Measurements from ENCODE around the gene CEBPA. TPM values are rescaled to one million over a fixed set of nuclear protein-coding genes. Genes with fewer than 3 reads are reported as not detected.

The CEBPA gene
- total and polyA plus RNA-seq, 2 experiments from 2014 or later = 103 to 151 TPM

GRCh38 chr19:33329736-33330135 is 27.4 kb upstream of the CEBPA start:
- Histone ChIP-seq H3K79me2 (no peaks in the 10 kb centered on the region), H3K36me3 (replicated peaks; ENCODE audit: insufficient read depth, low read depth) (no peaks in the 10 kb centered on the region), H2AFZ (no peak overlapping the region), H3K4me3 (no peak overlapping the region), H3K4me1 (ENCODE audit: insufficient read depth) (peaks cover 8% of the 10 kb centered on the region), H3K9me2 (replicated peaks; ENCODE audit: insufficient read depth) (no peaks in the 10 kb centered on the region), H3K4me2 (no peak overlapping the region), H3K9me3 (ENCODE audit: low read depth) (no peaks in the 10 kb centered on the region), H3K27me3 (no peaks in the 10 kb centered on the region), H4K20me1 (ENCODE audit: insufficient read depth, poor library complexity, severe bottlenecking) (no peaks in the 10 kb centered on the region), H3K27ac (no peak overlapping the region)
- DNase-seq (ENCODE audit: low spot score) = no peak
- WGBS (ENCODE audit: low lambda C conversion rate, missing lambda C conversion rate) = 83% methylated on average over 4 of the region's 4 CpGs
- TF ChIP-seq EZH2phosphoT487 (IDR thresholded peaks at IDR 0.05; ENCODE audit: low read depth, severe bottlenecking, unreplicated experiment) (no peak), CTCF (IDR thresholded peaks at IDR 0.05; ENCODE audit: poor library complexity) (no peak)

GRCh38 chr19:33329060-33329459 is 26.7 kb upstream of the CEBPA start:
- no peaks in the 10 kb centered on the region for H3K27me3 ChIP-seq
- no peaks in the 10 kb centered on the region for H4K20me1 ChIP-seq (ENCODE audit: insufficient read depth, poor library complexity, severe bottlenecking)
- no peak overlapping the region for H2AFZ ChIP-seq
- no peaks in the 10 kb centered on the region for H3K9me3 ChIP-seq (ENCODE audit: low read depth)
- TF ChIP-seq CTCF (IDR thresholded peaks at IDR 0.05; ENCODE audit: poor library complexity) (no peak), EZH2phosphoT487 (IDR thresholded peaks at IDR 0.05; ENCODE audit: low read depth, severe bottlenecking, unreplicated experiment) (no peak), EZH2 (IDR thresholded peaks at IDR 0.05; ENCODE audit: borderline replicate concordance) (no peak)
- WGBS (ENCODE audit: low lambda C conversion rate, missing lambda C conversion rate) = 75% methylated on average over 8 of the region's 8 CpGs
- no peaks in the 10 kb centered on the region for H3K36me3 ChIP-seq (replicated peaks; ENCODE audit: insufficient read depth, low read depth)
- H3K4me2 ChIP-seq = no peak overlapping the region
- no peaks in the 10 kb centered on the region for H3K9me2 ChIP-seq (replicated peaks; ENCODE audit: insufficient read depth)
- no peak overlapping the region for H3K27ac ChIP-seq
- no peak for DNase-seq (ENCODE audit: low spot score)
- no peak overlapping the region for H3K4me3 ChIP-seq
- H3K79me2 ChIP-seq = no peaks in the 10 kb centered on the region
- H3K4me1 ChIP-seq (ENCODE audit: insufficient read depth) = peaks cover 8% of the 10 kb centered on the region

GRCh38 chr19:33325920-33326319 is 23.6 kb upstream of the CEBPA start:
- Histone ChIP-seq H2AFZ (no peak overlapping the region), H3K9me2 (replicated peaks; ENCODE audit: insufficient read depth) (no peaks in the 10 kb centered on the region), H3K4me1 (ENCODE audit: insufficient read depth) (peaks cover 8% of the 10 kb centered on the region), H3K4me2 (no peak overlapping the region), H3K4me3 (no peak overlapping the region), H4K20me1 (ENCODE audit: insufficient read depth, poor library complexity, severe bottlenecking) (no peaks in the 10 kb centered on the region), H3K36me3 (replicated peaks; ENCODE audit: insufficient read depth, low read depth) (no peaks in the 10 kb centered on the region), H3K9me3 (ENCODE audit: low read depth) (no peaks in the 10 kb centered on the region), H3K79me2 (no peaks in the 10 kb centered on the region), H3K27me3 (no peaks in the 10 kb centered on the region), H3K27ac (no peak overlapping the region)
- no peak for DNase-seq (ENCODE audit: low spot score)
- no peak for TF ChIP-seq CTCF (IDR thresholded peaks at IDR 0.05; ENCODE audit: poor library complexity)
- no peak for TF ChIP-seq EZH2phosphoT487 (IDR thresholded peaks at IDR 0.05; ENCODE audit: low read depth, severe bottlenecking, unreplicated experiment)
- TF ChIP-seq EZH2 (IDR thresholded peaks at IDR 0.05; ENCODE audit: borderline replicate concordance) = no peak
- 92% methylated on average over 5 of the region's 5 CpGs for WGBS (ENCODE audit: low lambda C conversion rate, missing lambda C conversion rate)

DNA sequence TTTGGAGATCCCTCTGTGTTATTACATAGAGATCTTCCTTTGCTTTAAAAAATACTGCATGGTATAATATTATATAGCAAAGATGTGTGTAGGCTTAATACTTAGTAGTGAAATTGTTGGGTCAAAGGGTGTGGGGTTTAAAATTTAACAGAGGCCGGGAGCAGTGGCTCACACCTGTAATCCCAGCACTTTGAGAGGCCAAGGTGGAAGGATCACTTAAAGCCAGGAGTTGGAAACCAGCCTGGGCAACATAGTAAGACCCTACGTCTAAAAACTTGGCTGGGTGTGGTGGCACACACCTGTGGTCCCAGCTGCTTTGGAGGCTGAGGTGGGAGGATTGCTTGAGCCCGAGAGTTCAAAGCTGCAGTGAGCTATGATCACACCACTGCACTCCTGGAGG is 22.3 kb upstream of the CEBPA start:
- TF ChIP-seq EZH2phosphoT487 (IDR thresholded peaks at IDR 0.05; ENCODE audit: low read depth, severe bottlenecking, unreplicated experiment) = no peak
- no peak for TF ChIP-seq EZH2 (IDR thresholded peaks at IDR 0.05; ENCODE audit: borderline replicate concordance)
- TF ChIP-seq CTCF (IDR thresholded peaks at IDR 0.05; ENCODE audit: poor library complexity) = no peak
- Histone ChIP-seq H3K9me2 (replicated peaks; ENCODE audit: insufficient read depth) (no peaks in the 10 kb centered on the region), H3K4me3 (no peak overlapping the region), H3K4me2 (no peak overlapping the region), H3K27me3 (no peaks in the 10 kb centered on the region), H3K27ac (no peak overlapping the region), H2AFZ (no peak overlapping the region), H3K9me3 (ENCODE audit: low read depth) (no peaks in the 10 kb centered on the region), H3K36me3 (replicated peaks; ENCODE audit: insufficient read depth, low read depth) (no peaks in the 10 kb centered on the region), H3K79me2 (no peaks in the 10 kb centered on the region), H4K20me1 (ENCODE audit: insufficient read depth, poor library complexity, severe bottlenecking) (no peaks in the 10 kb centered on the region), H3K4me1 (ENCODE audit: insufficient read depth) (no peaks in the 10 kb centered on the region)
- DNase-seq (ENCODE audit: low spot score) = no peak
- 55% methylated on average over 3 of the region's 3 CpGs for WGBS (ENCODE audit: low lambda C conversion rate, missing lambda C conversion rate)

All from hepatocyte (in vitro differentiated cells).